Measurements from ENCODE around the gene RETSAT. TPM values are rescaled to one million over a fixed set of nuclear protein-coding genes. Genes with fewer than 3 reads are reported as not detected.

The RETSAT gene
- total and polyA plus RNA-seq, 2 of the 13 experiments (the other 11 are each of a cell fraction or from before 2014, with no cell fraction given) = 46.7 to 61.0 TPM

GRCh38 chr2:85390941-85391669 lies 36.8 kb upstream of the RETSAT start (continued):
- TF ChIP-seq NFAT5 (CRISPR knock-in tag; IDR thresholded peaks at IDR 0.05) = no peak
- TF ChIP-seq SNAPC2 (CRISPR knock-in tag; IDR thresholded peaks at IDR 0.05) = no peak
- no peak for TF ChIP-seq ZBTB34 (CRISPR knock-in tag; IDR thresholded peaks at IDR 0.05)
- TF ChIP-seq ZBED4 (CRISPR knock-in tag; IDR thresholded peaks at IDR 0.05; ENCODE audit: borderline replicate concordance) = no peak
- no peak for TF ChIP-seq FUBP1 (CRISPR knock-in tag; IDR thresholded peaks at IDR 0.05; ENCODE audit: borderline replicate concordance)
- TF ChIP-seq ZNF572 (CRISPR knock-in tag; IDR thresholded peaks at IDR 0.05) = peak; percentile 88; the same call in 1 of the 2 replicates
- peak; percentile 64 for TF ChIP-seq FOXO1 (CRISPR knock-in tag; IDR thresholded peaks at IDR 0.05)
- peak; percentile 60; the same call in 1 of the 2 replicates for TF ChIP-seq GATAD1 (CRISPR knock-in tag; IDR thresholded peaks at IDR 0.05)
- TF ChIP-seq RFXAP (CRISPR knock-in tag; IDR thresholded peaks at IDR 0.05; ENCODE audit: borderline replicate concordance) = 0 out of 2 replicates have a peak, but pooled peaks have one; percentile 52
- TF ChIP-seq ZNF160 (CRISPR knock-in tag; IDR thresholded peaks at IDR 0.05) = no peak
- TF ChIP-seq NCOA1 (CRISPR knock-in tag; IDR thresholded peaks at IDR 0.05) = 0 out of 2 replicates have a peak, but pooled peaks have one; percentile 43
- peak; percentile 79 to 82 for TF ChIP-seq HMGXB4 (CRISPR knock-in tag; IDR thresholded peaks at IDR 0.05; ENCODE audit: borderline replicate concordance in 1 of 2, low read depth in 1 of 2)

All from HepG2 (cell line).